GM18498 (cell line): ENCODE measurements around the gene DIP2C.
"Not testable (repeated sequence)": the region's sequence is repeated elsewhere in the genome, so short reads cannot be mapped to it uniquely, and the experiment has no call there.

Source experiments
- ATAC-seq: cut with Tn5 transposase; IDR thresholded peaks from one replicate; pipeline ENCODE4 v1.9.1; 2021; ENCODE audit warnings: mild to moderate bottlenecking, moderate library complexity; ENCODE audit not compliant: unreplicated experiment

DIP2C gene

DNA sequence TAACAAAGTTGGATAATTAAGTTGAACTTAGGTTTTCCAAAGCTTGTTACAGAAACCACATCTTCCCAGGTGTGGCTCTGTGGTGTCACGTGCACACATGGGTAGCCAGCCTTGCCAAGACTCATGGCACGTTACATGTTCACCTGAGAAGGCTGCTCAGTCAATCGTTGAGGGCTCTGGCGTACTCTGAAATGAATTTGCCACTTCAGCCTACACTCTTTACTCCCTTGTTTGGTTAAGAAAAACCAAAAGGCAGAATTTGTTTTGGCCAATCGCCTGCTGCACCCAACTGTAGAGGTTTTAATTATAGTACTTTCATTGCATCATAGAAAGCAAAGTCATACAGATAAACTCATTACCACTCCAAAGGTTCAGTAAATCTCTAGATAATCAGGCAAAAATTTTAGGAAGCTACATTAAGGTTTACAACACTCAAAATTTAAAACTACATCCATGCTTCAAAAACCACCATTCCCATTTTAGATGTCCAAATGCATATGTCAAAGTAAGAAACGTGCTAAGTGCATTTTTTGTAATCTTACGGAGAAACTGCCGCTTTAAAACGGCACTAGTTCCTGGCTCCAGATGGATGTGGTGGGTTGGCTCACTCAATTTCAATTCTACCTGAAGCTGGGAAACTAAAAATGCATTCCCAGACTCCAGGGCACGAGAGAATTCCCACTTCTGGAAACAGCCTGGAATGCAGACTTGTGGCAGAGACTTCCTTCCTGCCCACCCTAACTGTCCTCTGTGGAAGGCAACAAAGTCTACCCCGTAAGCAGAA lies 88.4 kb downstream of the DIP2C start:
- ATAC-seq: no peak

DNA sequence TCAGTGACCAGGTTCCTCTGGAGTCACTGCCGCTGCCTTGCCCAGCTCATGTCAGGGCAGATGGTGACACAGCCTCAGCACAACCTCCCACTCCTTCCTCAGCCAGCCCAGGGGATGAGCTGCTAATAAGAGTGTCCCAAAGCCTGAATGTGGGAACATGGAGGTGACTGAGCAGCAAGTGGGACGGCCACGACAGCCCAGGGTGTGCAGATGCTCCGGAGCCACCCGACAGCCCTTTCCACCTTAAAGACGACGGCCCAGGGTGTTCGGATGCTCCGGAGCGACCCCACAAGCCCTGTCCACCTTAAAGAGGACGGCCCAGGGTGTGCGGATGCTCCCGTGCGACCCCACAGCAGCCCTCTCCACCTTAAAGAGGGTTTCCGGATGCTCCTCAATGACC lies 89.2 kb downstream of the DIP2C start:
- no peak for ATAC-seq

DNA sequence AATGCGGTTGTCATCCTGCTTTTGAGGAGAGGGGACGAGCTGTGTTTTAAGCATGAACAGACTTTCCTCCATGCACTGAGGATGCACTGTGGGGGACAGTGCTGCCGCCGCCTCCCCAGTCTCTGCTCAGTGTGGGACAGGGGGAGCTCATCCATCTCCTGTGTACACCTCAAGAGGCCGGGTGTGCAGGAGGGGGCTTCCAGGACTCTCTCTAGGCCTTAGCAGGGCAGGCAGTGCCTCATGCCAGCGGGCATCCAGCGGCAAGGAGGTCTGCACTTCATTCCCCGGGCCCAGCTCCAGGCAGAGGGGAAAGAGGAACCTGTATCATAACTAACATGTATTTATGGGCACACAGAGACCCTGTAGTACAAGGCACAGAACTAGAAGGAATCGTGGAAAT lies 89.7 kb downstream of the DIP2C start:
- ATAC-seq: no peak

DNA sequence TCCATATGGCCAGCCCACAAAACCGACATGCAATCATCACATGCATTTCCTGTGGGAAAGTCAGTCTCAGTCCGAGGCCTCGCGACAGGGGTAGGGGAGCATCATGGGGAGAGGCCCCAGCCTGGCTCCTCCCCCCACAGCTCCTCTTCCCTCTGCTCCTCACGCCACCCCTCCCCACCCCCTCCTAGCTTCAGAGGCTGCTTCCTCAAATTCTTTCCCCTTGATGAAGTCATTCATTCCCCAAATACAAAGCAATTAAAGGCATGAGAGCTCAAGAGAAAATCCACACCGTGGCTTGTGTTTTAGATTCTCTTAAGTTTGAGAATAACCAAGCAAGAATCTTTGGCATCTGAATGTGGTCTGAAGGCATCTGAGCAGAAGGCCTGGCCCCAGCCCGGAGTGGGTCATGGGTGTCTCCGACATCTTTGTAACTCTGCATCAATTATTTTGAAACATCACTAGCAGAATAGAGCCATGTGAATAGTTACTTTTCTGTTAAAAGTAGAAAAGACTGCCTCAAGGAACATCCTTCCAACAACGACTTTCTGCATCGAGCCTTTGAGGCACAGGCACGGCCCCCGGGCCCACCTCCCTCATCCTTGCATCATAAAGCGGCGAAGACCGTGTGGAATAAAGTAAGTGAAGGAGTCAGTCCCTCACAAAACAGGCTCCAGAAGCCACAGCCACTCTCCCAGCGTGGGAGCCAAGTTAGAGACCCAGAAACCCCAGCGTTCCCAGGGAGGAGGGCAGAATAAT lies 90.9 kb downstream of the DIP2C start:
- ATAC-seq: no peak

DNA sequence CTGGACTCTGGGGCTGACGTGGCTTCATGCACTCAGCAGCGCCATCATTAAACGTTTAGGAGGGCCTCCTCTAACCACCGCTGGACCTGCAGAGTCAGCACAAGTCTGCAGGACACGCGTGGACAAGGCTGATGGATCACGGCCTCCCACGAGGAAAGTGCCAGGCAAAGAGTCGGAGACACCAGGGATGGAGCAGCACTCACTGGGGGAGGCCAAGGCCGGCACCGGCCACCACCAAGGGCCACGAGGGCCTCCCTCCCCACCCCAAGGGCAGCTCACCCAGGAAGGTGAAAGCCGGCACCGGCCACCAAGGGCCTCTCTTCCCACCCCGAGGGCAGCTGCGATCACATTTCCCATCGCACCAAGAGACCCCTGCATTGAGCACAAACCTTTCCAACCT lies 91.5 kb downstream of the DIP2C start:
- no peak for ATAC-seq

DNA sequence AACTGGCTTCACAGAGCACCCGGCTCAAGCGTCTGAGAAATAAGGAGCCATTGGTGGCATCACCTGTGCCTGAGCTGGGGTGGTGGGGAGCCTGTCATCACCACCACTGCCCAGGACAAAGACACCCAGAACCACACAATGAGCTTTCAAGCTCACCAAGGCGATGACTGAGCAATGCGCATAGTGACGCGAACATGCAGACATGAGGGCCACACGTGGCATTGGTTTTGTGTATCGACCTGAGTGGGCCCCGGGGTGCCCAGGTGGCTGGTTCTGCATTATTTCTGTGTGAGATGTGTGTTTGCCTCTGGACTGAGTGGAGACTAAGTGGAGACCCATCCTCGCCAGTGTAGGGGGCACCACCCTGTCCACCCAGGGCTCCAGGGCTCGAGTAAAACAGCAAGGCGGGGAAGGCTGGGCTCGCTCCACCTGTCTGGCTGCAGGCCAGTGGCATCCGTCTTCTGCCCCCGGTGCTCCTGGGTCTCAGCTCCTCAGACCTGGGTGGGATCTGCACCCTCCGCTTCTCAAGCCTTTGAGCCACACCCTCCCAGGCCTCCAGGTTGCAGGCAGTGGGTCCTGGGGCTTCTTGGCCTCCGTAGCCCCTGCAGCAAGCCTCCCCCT lies 92.6 kb downstream of the DIP2C start:
- ATAC-seq: no peak

DNA sequence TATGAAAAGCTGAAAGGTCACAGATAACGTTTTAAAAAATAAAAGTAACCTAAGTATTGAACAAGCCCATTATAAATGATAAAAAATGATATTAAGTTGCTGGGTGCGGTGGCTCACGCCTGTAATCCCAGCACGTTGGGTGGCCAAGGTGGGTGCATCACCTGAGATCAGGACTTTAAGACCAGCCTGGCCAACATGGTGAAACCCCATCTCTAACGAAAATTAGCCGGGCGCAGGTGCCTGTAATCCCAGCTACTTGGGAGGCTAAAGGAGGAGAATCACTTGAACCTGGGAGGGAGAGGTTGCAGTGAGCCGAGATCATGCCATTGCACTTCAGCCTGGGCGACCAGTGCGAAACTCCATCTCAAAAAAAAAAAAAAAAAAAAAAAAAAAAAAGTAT lies 93.3 kb downstream of the DIP2C start:
- ATAC-seq: not testable (repeated sequence)

DNA sequence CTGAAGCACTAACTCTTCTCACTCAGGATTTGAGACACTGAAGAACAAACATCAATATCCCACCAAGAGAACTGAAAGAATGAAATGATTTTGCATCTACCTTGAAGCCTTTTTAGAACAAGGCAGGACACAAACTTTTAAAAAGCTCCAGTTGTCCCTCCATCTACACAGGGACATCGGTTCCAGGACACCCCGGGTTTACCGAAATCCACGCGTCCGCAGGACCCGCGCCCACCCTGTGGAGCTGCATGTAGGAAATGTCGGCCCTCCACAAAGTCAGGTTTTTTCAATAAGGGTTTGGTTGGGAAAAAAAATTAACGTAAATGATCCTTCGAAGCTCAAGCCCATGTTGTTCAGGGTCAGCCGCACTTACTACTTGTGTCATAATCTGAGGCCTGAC lies 94.0 kb downstream of the DIP2C start:
- no peak for ATAC-seq

DNA sequence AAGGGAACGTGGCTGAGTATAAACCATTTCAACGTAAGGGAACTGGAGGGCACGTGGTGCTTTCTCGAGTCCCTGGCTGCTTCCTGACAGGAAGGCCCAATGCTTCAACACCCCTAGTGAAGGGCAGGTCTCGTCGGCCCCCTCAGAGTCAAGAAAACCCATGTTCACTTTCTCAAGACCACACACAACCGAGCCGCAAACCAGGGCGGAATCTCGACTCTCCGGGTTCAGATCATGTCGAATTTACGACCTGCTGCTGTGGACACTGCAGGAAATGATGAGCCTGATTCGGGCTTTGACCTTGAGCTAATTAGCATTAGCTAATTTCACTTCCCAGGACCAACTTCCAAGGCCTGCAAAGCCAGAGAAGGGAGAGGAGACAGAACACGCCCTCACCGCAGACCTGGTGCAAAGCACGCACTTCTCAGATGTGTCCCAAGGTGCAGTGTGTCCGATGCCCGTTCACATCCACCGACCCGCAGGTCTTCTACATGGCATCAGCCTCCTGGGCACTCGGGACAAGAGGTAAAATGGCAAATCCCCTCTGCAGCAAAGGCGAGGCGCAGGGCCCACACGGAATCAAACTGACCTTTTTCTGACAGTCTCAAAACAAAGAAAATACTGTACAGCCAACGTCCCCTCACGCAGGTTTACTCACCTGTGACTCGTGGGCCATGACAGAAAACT lies 94.7 kb downstream of the DIP2C start:
- ATAC-seq: no peak

DNA sequence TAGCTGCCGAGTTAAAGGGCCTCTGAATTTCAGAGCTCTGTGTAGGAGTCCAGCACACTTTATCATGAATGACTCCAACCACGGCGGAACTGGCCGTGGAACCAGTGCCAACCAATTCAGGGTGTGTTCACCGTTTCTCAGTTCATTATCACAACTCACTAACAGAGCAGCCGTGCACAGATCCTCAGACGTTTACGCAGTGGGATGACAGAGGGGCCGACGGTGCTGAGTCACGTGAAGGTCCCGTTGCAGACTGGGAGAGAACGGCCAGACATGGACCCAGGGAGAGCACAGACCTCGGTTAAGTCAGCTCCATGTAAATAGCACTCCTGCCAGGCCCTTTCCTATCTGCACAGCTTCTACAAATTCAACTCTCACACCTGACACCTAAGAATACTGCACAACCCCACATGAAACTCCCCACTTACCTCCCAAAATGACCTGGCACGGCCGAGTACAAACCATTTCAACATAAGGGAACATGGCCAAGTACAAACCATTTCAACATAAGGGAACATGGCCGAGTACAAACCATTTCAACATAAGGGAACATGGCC lies 95.5 kb downstream of the DIP2C start:
- ATAC-seq: no peak

DNA sequence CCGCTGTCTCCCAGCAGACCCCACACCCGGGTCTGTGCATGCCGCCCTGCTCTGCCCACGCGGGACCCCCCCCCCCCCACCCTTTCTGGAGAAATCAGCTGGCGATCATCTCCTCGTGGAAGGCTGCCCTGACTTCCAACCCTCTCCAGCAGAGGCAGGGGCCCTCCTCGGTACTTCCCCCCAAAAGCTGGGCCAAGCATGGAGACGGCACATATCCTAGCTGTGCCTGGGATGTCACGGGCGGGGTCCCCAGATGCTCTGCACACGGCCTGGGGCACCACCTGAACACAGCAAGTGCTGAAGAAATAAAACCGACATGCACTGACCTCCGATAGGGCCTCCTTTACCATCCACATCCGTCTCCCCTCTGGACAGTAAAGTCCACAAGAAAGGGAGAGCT lies 96.0 kb downstream of the DIP2C start:
- ATAC-seq: no peak

DNA sequence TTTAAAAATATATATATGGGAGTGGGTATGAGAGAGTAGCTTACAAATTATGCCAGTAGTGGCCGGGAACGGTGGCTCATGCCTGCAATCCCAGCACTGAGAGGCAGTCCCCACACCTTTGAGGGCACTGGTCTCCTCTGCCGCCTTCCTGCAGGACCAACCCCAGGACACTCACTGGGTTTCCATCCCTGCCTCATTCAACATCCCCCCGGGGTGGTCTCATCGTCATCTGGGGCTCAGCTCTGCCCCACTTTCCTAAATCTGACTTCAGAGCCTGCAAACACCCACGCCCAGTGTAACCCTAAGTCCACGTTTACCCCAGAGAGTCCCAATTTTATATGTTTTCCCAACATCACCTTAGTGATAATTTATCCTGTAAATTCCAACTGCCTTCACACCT lies 96.5 kb downstream of the DIP2C start:
- ATAC-seq: no peak

DNA sequence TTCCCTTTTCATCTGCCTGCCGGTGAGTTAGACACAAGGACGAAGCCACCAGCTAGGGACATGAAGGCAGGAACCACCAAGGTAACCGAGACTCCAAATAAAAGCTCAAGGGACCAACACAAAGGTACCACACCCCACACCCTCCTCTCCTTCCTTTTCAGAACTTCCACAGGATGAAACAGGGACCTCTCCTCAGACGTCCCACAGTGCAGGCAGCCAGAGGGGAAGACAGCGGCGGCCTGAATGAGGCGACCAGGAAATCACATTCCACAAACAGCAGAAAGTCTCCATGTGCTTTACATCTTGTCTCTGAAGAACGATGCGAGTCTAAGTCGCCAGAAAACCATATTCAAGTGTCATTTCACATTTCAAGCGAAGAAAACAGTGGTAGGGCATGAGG lies 97.8 kb downstream of the DIP2C start:
- no peak for ATAC-seq

DNA sequence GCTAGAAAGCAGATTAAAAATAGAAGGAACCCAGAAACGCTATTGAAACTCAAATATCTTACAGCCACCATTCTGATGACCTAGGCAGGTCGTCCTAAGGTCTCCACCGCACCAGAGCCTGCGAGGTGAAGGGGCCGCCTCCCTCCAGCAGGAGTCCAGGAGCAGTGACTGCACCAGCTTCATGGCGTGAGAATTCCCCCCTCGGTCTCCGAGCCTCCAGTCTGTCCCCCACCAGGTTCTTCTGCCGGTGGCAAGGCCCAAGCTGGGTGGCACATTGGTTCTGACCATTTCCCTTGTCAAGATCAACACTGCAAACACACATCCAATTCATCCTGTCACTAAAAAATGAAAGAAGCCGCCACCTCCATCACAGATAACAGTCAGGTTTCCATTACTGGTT lies 98.7 kb downstream of the DIP2C start:
- no peak for ATAC-seq

DNA sequence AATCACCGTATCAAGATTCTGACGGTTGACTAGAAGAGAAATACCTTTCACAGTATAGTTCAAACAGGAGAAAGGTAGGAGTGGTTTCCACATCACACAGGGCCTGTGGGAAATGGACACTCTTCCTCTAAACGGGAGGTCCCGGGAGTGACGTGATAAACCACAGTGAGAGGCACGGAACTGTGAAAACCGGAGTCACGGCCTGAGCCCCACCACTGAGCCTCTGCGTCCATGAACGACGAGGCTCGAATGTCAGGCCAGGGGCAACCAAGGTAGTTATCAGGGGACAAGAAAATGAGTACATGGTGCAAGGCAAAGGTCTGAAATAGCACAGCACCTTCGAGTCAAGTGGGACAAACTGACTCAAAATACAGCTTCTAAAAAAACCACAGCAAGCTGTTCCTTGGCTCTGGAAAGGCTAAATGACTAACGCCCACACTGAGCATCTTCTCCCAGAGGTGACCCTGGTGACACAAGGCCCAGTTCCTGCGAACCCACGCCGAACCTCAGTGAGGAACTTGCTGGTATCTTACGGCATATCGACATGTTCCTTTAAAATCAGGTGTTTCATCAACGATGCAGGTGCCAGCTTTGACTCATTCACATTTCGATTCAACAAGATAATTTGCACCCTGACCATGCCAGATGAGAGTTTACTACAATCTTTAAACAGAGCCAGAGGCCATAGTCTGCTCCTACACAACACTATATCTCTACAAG lies 99.3 kb downstream of the DIP2C start:
- ATAC-seq: no peak

DNA sequence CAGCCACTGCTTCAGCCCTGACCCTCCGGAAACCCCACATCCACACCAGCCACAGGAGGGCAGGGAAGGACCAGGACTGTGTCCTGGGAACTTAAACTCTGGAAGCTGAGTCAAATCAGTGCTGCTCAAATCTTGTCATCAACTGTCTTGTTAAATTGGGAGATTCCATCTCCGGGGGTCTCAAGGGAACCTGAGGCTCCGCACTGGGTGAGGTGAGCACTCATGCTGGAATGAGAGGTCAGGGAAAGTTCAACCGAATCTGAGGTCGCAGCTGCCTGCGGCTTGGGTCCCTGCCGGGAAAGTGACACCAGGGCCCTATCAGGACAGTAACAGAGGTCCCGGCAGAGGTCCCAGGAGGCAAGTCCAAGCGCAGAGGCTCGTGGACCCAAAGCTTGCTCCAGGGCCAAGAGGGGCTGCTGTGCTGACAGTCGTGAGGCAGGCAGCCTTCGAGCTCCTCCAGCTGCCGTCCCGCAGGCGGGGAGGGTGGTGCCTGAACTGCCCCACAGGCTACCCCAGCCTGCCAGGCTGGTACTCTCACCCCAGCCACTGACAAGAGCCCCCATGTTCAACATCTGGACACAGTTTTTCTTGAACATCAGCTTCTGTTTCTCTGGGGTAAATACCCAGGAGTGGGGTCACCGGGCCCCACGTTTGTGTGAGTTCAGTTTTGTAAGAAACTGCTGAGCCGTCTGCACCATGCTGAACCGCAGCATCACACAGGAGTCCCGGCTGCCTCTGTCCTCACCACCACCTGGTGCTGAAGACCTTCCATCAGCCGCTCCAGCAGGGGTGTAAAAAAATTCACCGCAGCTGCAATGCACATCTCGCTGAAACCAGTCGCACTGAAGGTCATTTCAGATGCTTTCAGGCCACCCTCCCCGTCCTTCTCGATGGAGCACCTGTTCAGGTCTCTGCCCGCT lies 101.0 kb downstream of the DIP2C start:
- no peak for ATAC-seq

DNA sequence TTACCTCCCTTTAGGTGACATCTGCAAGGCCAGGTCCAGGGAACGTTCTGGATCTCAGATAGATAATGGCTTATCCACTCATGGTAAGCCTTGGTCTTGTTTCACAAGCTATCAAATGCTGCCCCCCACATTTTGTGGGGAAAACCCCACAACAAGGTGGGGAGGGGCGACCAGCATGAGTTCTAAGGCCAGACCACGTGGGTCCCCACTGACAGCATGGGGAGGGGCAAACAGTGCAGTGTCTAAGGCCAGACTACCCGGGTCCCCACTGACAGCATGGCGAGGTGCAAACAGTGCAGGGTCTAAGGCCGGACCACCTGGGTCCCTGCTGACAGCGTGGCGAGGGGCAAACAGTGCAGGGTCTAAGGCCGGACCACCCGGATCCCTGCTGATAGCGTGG lies 102.8 kb downstream of the DIP2C start:
- ATAC-seq: no peak

DNA sequence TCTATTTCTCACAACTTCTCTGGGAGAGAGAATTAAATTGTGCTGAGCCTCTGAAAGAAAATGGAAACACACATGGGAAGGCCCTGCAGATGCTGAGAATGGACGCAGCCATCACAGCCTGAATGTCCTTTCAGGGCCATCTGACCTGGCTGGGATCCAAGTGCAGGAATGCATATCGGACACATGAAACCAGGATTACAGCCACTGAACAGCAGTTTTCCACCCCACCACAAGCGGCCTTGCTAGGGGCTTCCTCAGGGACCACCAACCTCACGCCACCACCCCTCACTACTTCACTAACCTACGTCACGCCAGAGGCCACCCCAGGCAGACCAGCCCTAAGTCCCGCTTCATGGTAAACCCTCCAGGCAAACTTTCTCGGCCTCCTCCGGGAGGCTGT lies 103.3 kb downstream of the DIP2C start:
- no peak for ATAC-seq

DNA sequence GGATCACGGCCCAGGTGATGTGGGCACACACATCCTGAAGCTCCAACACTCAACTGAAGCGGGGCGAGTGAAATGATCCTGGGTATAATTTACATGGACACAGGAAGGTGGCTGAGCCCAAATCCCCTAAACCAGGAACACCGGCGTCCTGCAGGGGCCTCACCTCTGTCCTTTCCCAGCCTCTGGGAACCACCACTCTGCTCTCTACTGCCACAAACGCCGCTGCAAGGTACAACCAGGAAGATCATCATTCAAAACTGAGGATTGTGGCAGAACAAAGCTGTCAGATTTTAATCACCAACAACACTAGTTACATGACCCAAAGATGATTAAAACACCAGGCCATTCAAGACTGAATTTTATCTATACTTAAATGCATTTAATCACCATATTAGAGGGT lies 104.0 kb downstream of the DIP2C start:
- ATAC-seq: no peak
